Coronary artery (tissue), 2 donors: Measurements from ENCODE around the gene RTL10.
A peak's percentile ranks its signal among the peaks of the same experiment; 100 is the strongest.
"Not testable (repeated sequence)": the region's sequence is repeated elsewhere in the genome, so short reads cannot be mapped to it uniquely, and the experiment has no call there.

Source experiments
- DNase-seq: peaks from one replicate; pipeline ENCODE4 v3.0.0-alpha.2; 2017; ENCODE audit warnings: low spot score
- H3K27ac ChIP-seq, 2 donors: fragments of 200-600 bp; sonication (generic); one replicate each; pipeline ENCODE4 v1.5.1; 2016 to 2019
- H3K4me3 ChIP-seq: fragments of 200-600 bp; sonication (generic); 2 replicates; pipeline ENCODE4 v1.5.1; 2016; ENCODE audit warnings: mild to moderate bottlenecking, moderate library complexity
- CTCF ChIP-seq: fragments of 200-600 bp; sonication (generic); IDR thresholded peaks from one replicate; pipeline ENCODE4 v1.5.1; 2019; ENCODE audit warnings: antibody characterized with exemption

RTL10 gene

GRCh38 chr22:19884161-19884953, 29.7 kb upstream of the RTL10 start:
- Histone ChIP-seq H3K4me3 (no peak overlapping the region), H3K27ac (no peak overlapping the region)
- no peak for DNase-seq
- TF ChIP-seq CTCF: no peak

GRCh38 chr22:19883446-19883845, 28.8 kb upstream of the RTL10 start:
- not testable (repeated sequence) for H3K4me3 ChIP-seq, DNase-seq, H3K27ac ChIP-seq

GRCh38 chr22:19882446-19883381, 28.0 kb upstream of the RTL10 start:
- H3K4me3 ChIP-seq: no peak overlapping the region
- DNase-seq: peak; percentile 58
- H3K27ac ChIP-seq: no peak overlapping the region
- no peak for TF ChIP-seq CTCF

GRCh38 chr22:19880786-19881569, 26.3 kb upstream of the RTL10 start:
- Histone ChIP-seq H3K4me3 (peak overlapping the region; percentile 50), H3K27ac (no peak overlapping the region)
- TF ChIP-seq CTCF: no peak
- DNase-seq: peak; percentile 71

- no peak for TF ChIP-seq CTCF
- no peak overlapping the region for H3K27ac ChIP-seq
- DNase-seq: peak; percentile 56
- peak overlapping the region; percentile 50 for H3K4me3 ChIP-seq
These were observed 25.5 kb upstream of the RTL10 start for GRCh38 chr22:19879992-19880785.

GRCh38 chr22:19879643-19879991, 24.9 kb upstream of the RTL10 start:
- no peak for TF ChIP-seq CTCF
- DNase-seq: peak; percentile 31
- H3K4me3 ChIP-seq: no peak overlapping the region
- H3K27ac ChIP-seq: no peak overlapping the region
